PFSK-1 (cell line): ENCODE data around the gene VPS13D.

Experiments
- FOXP2 ChIP-seq: optimal IDR thresholded peaks from 2 replicates; pipeline ENCODE3; 2011; ENCODE audit warnings: borderline replicate concordance, control low read depth, inconsistent platforms; ENCODE audit not compliant: insufficient read depth; ENCODE audit errors: extremely low read length, extremely low read depth
- POLR2AphosphoS5 ChIP-seq: IDR thresholded peaks from 2 replicates; pipeline ENCODE4 v1.6.1; 2012; ENCODE audit warnings: low read depth, mild to moderate bottlenecking, control low read depth, low read length, moderate library complexity
- REST ChIP-seq, 2 experiments: IDR thresholded peaks; 2 replicates each; pipeline versions ENCODE4 v1.6.1 to v1.8.0; 2011 to 2012; ENCODE audit warnings: low read depth in 2 of 2, low read length in 2 of 2, control low read depth in 1 of 2, inconsistent platforms in 1 of 2, mild to moderate bottlenecking in 1 of 2, moderate library complexity in 1 of 2; ENCODE audit not compliant: insufficient read depth in 1 of 2
- SIN3A ChIP-seq: IDR thresholded peaks from 2 replicates; pipeline ENCODE4 v1.6.1; 2012; ENCODE audit warnings: mild to moderate bottlenecking, low read length, moderate library complexity, borderline replicate concordance; ENCODE audit not compliant: insufficient read depth
- TAF1 ChIP-seq: IDR thresholded peaks from 2 replicates; pipeline ENCODE4 v1.6.1; 2012; ENCODE audit warnings: low read length, control low read depth, borderline replicate concordance; ENCODE audit not compliant: insufficient read depth

- TF ChIP-seq FOXP2 = no peak
- no peak for TF ChIP-seq POLR2AphosphoS5
- no peak for TF ChIP-seq SIN3A
- TF ChIP-seq TAF1 = no peak
- no peak for TF ChIP-seq REST (IDR thresholded peaks at IDR 0.05; ENCODE audit: insufficient read depth in 1 of 2, low read depth in 2 of 2, low read length in 2 of 2)
Measured at GRCh38 chr1:12475530-12475934, 245.7 kb downstream of the VPS13D start.
